HG03342 (cell line): ENCODE results near the gene TBCCD1.
"Not testable (repeated sequence)": the region's sequence is repeated elsewhere in the genome, so short reads cannot be mapped to it uniquely, and the experiment has no call there.

ENCODE experiments used
- ATAC-seq: cut with Tn5 transposase; IDR thresholded peaks from one replicate; pipeline ENCODE4 v1.9.1; 2021; ENCODE audit warnings: mild to moderate bottlenecking, moderate library complexity; ENCODE audit not compliant: unreplicated experiment

TBCCD1 gene

GRCh38 chr3:186564586-186564985 is 2.6 kb downstream of the TBCCD1 start:
- ATAC-seq: no peak

- no peak for ATAC-seq
Measured at GRCh38 chr3:186552408-186553031, 14.6 kb downstream of the TBCCD1 start.

- ATAC-seq: no peak
Measured at GRCh38 chr3:186551387-186551786, 15.8 kb downstream of the TBCCD1 start.

- no peak for ATAC-seq
Measured at GRCh38 chr3:186549497-186549896, 17.6 kb downstream of the TBCCD1 start.

GRCh38 chr3:186544281-186544680 is 22.9 kb downstream of the TBCCD1 start, which contains the start of gene CRYGS:
Gene CRYGS, minus strand, starts transcription at chr3:186544380. Its CDS starts 54 bp downstream, at chr3:186544326.
- no peak for ATAC-seq

GRCh38 chr3:186540835-186541226 is 26.3 kb downstream of the TBCCD1 start:
- ATAC-seq: peak; percentile 9

- peak; percentile 66 for ATAC-seq
Measured at GRCh38 chr3:186540221-186540834, 26.8 kb downstream of the TBCCD1 start.

- ATAC-seq: no peak
Measured at GRCh38 chr3:186538779-186539178, 28.4 kb downstream of the TBCCD1 start.

GRCh38 chr3:186536883-186537844 is 30.0 kb downstream of the TBCCD1 start:
- no peak for ATAC-seq

- ATAC-seq: peak; percentile 85
Measured at GRCh38 chr3:186534113-186534669, 32.9 kb downstream of the TBCCD1 start.

GRCh38 chr3:186532598-186533072 is 34.5 kb downstream of the TBCCD1 start:
- ATAC-seq: peak; percentile 56

GRCh38 chr3:186531694-186532093 is 35.4 kb downstream of the TBCCD1 start:
- not testable (repeated sequence) for ATAC-seq

GRCh38 chr3:186530415-186530814 is 36.7 kb downstream of the TBCCD1 start:
- ATAC-seq: no peak

GRCh38 chr3:186529201-186529999 is 37.7 kb downstream of the TBCCD1 start:
- ATAC-seq: no peak

- ATAC-seq: no peak
Measured at GRCh38 chr3:186526256-186526606, 40.9 kb downstream of the TBCCD1 start.

GRCh38 chr3:186525369-186526255 is 41.5 kb downstream of the TBCCD1 start:
- ATAC-seq: no peak

GRCh38 chr3:186524616-186525015 is 42.5 kb downstream of the TBCCD1 start:
- ATAC-seq: no peak

GRCh38 chr3:186523434-186523833 is 43.7 kb downstream of the TBCCD1 start:
- ATAC-seq: no peak

GRCh38 chr3:186523022-186523421 is 44.1 kb downstream of the TBCCD1 start:
- ATAC-seq: no peak
